GM21526 (cell line): ENCODE measurements around the gene MAGI2.

Source experiments
- ATAC-seq: cut with Tn5 transposase; IDR thresholded peaks from one replicate; pipeline ENCODE4 v1.9.1; 2021; ENCODE audit warnings: moderate library complexity; ENCODE audit not compliant: unreplicated experiment, low FRiP score

Gene MAGI2

DNA sequence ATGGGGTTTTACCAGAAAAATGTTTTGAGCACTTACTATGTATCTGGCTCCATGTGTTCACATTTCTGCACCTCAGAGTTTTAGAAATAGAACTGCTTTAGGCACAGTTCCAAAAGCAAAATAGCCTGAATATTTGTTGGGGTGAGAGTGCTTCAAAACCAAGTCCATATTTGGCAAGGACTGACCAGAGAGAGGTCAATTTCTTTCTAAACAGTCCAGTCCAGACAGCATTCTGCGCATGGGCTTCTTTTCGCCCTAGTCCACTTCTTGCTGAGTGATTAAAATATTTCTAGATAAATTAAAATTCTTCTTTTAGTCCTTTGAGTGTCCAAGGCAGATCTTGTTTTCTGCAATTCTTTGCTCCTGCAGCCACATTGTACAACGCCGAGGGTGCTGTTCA is 1227.9 kb downstream of the MAGI2 start:
- ATAC-seq: no peak

DNA sequence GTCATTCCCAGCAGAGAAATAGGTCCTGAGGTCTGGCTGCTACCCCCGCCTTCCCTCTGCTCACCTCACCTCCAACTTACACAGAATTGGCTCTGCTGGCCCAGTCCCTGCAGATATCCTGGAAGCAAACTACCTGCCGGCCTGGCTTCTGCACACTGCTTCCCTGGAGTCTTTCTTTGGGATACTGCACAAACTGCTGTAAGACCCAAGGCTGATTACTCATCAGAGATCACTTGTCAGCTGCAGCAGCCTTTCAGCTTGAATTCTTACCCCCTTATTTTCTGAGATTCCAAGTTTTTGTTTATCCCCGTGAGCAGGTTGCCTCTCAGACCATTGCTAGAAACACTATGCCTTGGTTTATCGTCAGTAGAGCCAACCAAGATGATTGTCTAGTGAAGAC is 1228.5 kb downstream of the MAGI2 start:
- no peak for ATAC-seq

DNA sequence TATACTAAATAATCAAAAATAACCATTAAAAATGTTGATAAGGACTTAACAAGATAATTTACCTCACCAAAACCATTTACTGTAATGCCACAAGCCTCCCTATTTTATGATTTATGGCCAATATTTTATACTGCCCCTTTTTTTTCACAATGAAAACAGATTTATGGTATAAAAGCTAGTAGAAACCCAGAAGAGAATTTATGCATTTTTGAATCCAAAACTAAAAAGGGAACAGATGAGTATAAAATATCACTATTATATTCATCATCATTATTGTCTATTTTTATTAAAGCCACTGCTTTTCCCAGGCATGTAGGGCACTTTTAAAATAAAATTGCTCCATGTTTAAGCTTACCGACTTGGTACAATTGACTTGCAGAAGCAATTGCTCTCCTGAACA is 1229.9 kb downstream of the MAGI2 start:
- no peak for ATAC-seq

DNA sequence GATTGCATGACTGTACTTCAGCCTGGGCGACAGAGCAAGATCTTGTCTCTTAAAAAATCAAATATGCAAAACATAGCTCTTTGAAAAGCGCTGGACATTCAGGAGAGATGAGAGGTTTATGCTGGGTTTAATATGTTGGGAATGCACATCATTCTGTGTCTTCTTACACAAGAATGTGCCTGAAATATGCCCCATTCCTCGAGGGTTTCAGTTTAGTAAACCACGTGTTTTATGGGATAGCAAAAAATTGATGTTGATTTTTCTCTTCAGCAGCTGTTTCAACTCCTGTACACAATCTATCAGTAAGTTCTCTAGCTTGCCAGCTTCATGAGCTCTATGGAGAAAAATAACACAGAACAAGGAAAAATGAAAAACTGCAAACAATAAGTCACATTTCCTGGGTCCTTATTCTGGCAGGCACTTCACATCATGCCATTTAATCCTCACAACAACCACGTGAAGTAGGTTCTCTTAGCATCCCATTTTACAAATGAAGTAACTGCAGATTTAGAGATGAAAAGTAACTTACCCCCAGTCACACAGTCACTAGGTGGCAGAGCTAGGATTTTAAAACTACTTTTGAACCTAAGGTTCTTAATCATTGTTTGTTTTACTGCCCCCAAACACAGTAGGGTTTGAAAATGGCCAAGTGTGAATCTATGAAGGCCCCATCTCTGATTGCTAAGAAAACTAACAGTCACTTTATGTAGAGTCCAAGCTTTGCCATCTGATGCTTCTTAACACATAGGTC is 1231.3 kb downstream of the MAGI2 start:
- ATAC-seq: no peak

DNA sequence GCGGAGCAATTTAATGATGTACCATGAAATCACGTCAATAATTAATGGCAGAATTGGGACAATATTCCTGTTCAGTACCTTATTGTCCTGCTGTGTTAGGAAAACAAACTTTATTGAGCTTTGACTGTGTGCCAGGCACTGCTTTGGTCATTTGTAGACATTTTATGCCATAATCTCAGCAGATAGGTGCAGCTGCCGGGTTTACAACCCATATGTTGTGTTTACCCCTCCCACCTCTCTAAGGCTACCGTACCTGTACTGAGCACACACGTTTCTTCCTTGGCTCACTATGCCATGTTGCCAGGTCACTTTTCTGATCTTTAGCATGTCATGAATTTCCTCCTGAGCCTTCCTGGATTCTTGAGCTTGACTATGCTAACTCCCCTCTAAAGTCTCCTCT is 1232.7 kb downstream of the MAGI2 start:
- ATAC-seq: no peak

DNA sequence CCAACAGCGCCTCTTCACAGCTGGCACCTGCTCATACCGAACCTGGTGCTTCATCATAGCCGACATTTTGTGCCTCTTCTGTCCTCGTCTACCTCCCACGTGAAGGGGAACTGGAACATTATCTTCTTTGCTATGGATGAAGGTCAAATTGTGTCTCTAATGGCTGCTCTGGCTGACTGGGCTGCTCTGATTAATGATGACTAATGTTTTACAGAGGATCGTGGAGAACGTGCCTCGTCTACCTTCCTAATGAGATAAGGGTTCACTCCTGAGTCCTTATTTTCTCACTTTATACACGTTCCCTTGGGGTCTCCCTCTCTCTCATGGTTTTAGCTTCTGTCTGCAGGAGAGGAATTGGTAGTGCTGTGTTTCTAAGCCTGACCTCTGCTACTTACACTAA is 1234.6 kb downstream of the MAGI2 start:
- ATAC-seq: no peak

DNA sequence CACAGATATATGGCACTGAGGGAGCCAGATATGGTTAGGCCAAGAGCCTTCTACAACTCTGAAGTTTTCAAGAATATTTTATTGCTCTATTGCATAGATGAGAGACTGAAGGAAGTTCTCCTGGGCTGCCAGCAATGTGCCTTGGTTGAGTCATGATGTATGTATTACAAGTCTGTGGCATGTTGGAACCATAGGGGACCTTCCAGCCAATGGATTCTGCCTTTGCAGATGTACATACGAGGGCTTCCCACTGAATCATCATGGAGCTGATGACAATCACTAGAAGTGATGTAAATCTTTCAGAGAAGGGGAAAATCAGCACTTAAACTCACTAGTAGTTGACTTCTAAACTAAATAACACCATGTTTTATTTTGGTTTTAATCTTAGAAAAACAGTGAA is 1235.4 kb downstream of the MAGI2 start:
- ATAC-seq: no peak

DNA sequence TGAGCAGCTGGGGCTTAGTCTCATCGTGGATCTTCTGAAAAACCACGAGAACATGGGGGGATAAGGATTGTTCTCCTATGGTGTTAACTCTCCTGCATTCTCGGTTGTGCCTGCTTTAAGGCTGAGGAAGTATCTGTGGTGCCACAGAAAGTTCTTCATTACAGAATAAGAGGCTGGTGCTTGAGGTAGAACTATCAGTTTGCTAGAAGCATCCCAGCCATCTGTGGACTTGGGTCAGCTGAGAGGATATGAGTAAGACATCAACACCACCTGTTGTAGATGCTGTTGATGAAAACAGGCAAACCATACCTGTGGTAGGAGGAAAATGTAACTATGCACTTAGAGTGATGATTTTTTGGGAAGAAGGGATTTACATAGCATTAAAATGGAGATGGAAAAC is 1238.3 kb downstream of the MAGI2 start:
- ATAC-seq: no peak

DNA sequence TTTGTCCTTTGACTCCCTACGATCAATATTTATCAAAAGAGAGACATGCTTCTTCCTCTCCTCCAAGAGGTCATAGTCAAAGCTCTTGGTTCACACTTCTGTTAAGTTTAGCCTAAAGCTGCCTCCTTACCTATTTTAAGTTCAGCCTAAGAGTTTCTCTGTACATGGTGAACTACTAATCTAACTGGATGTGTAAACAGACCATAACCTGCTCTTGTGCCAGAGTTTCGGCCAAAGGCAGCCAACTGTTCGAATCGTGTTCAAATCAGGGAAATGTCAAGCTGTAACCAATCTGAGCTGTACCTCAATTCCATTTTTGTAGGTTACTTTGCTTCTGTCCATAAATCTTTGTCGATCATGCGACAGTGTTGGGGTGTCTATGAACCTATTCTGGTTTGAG is 1240.1 kb downstream of the MAGI2 start:
- ATAC-seq: no peak

DNA sequence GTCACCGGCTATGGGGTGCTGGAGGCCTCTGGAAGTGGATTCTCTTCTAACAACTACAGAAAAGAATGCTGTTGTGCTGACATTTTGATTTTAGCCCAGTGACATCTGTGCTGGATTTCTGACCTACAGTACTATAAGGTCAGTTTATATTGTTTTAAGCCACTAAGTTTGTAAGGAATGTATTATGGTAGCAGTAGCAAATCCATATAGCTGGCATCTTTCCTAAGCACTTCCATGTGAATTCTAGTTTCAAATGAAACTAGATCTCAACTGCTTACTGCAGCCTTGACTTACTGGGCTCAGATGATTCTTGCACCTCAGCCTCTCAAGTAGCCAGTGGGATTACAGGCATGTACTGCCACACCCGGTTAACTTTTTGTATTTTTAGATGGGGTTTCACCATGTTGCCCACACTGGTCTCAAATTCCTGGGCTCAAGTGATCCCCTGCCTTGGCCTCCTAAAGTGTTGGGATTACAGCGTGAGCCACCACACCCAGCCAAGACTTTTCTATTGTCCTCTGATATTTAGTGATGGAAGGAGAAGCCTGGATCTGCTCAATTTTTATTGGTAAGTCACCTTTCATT is 1240.9 kb downstream of the MAGI2 start:
- no peak for ATAC-seq

DNA sequence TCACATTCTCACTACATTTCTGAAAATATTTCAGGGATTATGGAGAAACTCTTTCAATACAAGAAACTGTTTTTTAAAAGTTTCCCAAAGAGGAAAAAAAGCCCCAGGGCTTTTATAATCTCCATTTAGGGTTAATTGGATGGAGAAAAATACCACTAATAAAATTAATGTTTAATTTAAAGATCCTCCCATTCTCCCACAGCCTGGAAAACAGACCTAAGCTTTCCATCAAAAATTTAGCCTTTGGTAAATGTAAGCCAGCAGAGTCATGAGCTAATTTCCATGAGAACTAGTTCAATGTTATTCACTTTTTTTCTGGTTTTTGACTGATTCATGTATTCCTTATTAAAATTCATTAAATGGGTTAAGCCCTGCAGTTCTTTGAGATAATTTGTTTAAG is 1246.2 kb downstream of the MAGI2 start:
- no peak for ATAC-seq

DNA sequence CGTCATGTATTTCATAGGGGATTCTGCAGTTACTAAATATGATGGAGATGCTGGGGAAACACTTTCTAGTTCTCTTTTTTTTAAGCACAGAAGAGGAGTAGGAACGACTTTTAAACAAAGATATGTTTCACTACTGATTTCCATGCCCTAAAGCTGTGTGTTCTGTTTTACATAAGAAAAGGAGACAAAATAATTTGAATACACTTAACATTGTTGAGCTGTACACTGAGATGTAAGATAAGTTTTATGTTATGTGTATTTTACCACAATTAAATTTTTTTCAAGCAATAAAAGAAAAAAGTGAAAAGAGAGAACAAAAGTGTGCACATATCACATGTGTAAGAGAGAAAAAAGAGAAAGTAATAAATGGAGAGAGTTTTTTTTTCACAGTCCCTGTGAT is 1246.7 kb downstream of the MAGI2 start:
- ATAC-seq: no peak

DNA sequence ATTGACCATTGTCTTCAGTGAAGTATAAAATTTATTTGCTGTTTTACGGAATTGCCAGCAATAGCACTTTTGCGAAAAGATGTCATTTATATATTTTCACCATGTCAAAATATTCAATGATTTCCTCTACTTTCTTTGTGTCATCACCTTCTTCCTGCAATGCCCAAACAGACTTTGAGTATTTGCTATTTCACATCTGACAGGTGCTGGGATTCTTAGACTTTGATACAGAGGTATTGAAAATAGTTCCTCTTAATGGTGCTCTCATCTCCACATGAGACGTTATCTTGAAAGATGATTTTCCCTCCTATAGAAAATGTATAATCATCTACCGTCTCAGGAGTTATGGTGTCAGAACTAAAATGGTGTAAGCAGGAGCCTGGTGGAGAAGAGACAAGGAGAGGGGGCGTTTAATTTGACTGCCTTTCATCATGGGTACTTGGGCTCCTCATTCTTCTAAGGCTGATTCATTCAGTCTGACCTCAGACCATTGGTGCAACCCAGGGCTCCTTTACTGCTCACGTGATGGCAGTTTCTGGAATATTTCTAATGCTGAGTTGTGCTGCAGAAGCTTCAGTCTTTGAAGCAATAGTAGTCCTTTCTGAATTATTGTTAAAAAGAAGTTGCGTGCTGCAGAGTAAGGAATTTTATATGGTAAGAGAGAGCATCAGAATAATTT is 1250.3 kb downstream of the MAGI2 start:
- ATAC-seq: no peak

DNA sequence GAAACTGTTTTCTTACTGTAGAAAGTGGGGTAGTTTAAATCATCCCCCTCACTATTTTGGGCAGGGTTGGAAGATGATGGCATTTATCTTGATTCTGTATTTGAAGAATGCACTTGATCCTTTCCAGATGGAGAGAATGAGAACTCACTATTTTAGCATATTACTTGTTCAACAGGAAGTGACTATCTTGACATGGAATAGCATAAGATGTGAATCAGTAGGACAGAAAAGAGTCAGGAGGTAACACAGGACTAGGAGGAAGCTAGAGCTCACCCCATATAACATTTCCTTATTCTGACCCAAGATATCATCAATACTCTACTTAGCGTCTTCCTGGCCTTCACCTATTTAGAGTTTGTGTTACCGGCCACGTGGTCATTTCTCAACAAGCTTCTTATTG is 1254.7 kb downstream of the MAGI2 start:
- ATAC-seq: no peak

DNA sequence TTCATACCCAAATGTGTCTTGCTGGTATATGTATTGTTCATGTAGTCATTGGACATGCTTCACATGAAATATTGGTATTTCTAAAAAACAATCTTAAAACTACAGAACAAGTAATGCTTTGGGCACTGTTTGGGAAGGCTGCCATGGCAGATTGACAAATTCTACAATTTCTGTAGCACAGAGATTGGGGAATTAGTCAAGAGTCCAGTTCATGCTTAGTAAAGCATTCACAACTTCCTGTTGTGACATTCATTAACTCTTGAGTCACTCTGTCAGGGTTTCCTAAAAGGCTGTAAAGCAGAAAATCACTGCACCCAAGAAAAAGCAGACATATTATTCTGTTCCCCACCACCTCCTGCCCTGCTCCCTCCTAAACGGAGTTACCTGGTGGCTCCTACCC is 1256.0 kb downstream of the MAGI2 start:
- no peak for ATAC-seq

DNA sequence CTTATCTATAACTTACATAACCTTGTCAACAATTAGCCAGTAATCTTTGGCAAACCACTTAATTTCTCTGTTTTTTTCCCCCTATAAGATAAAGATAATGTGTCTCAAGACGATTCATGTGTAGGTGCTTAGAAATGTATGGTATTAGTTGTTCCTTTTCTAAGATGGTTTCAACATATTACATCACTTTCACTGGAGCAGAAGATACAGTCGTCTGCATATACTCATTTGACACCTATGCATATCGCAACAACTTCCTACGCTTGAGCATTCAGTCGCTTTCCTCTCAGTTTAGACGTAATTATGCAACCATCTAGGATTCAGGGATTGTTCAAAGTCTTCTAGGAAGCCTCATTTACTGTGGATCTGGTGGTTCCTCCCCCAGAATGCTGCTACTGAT is 1258.2 kb downstream of the MAGI2 start:
- no peak for ATAC-seq

DNA sequence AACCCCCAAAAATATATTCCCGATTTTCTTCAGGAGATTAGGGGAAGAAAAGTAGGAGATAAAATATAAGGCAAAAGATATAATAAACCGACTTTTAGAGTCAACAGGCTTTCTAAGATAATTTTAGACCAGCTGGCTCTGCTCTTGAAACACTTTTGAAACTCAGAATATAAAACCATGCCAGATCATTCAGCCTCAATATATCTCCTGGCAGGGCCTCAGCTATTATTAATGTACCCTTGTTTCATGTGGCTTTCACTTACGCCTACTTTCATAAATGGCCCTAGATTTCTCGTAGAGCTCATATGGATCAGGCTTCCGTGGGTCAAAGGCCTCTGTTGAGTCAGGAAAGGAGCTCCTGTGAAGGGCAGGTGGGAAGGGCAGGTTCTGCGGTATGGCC is 1258.9 kb downstream of the MAGI2 start:
- no peak for ATAC-seq

DNA sequence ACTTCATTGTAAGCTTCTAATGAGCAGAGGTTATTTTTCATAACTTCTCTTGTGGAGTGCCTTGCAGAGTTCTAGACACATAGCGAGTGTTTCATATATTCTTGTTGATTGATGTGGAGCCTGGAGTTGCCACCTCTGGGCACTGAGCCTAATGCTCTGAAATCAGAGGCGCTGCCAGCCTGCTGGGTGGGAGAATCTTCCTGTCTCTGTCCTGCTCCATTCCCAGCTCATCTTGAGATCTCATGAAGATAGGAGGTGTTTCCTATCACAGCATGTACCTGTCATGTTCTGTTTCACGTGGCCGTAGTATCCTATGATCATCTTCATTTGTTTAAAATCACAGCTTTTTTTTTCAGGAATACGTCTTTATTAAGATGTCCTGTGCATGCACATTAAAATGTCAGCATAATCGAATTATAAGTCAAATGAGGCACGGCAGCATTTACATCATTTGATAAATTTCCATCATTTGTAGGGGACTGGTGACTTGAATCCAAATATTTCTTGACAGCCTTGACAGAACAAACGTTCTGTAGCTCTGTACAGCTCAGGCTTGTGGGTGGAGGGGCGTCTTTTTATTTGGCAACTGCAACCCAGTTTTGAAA is 1261.9 kb downstream of the MAGI2 start:
- ATAC-seq: no peak

DNA sequence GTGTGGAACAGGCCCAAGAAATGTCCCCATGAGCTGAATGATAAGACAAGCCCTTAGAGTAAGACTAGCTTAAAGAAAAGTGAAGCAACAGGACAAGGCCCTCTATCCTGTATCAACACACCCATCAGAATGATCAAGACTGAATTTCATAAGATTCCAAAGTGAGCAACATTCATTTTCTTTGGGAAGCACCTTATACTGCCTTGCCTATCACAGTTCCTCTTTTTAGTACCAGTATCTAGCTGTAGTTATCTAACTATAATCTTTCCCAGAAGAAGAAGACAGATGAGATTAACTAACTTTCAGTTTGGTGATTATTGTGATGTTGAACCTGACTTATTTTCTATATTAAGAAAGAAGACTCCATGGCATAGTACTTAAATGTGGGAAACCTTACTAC is 1263.7 kb downstream of the MAGI2 start:
- ATAC-seq: no peak

DNA sequence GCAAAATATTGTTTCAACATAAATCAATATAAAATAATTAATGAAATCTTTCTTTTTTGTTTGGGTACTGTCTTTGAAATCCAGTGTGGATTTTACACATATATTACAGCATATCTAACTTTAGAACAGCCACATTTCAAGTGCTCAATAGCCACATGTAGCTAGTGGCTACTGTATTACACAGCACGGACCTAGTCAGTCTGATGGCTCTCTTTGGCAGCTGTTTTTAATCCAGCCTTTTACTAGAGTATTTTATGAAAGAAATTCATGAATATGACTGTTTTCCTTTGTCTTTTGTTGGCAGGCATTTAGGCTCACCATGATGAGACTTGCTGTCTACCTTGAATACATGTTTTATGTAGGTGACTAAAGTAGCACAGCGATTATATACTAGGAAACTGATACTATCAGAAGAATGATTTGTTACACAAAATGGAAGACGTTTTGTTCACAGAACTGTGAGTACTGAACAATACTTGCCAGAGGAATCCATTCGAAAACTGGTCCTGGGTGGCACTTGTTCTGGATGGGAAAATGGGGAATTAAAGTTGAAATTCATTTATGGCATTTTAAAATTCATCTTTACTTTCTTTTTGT is 1268.2 kb downstream of the MAGI2 start:
- no peak for ATAC-seq

DNA sequence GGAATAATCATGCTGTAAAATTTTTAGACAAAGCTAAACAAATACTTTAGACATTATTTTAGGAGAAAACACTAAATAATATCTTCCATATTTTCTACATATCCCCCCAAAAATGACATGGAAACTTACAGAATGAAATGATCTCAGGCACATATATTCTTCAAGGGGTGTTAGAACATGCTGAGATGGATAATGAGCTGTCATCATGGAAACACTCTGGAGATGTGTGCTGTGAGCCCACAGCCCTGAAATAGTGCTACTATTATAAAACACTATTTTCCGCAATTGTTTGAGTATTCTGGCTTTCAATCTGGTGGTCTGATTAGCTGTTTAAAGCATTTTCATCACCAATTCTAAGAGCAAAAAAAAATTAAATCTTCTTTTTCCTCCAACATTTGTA is 1269.2 kb downstream of the MAGI2 start:
- ATAC-seq: no peak
